GM12878 (cell line): Measurements from ENCODE around the gene PRKN. TPM values are rescaled to one million over a fixed set of nuclear protein-coding genes. Genes with fewer than 3 reads are reported as not detected.

Experiments used
- ATAC-seq: fragments of 200-7000 bp; cut with Tn5 transposase; 3 replicates; pipeline ENCODE4 v1.9.1; 2020; ENCODE audit warnings: mild to moderate bottlenecking, moderate library complexity
- BruUV-seq: library from RNA; stranded (reverse); fragments of 400-500 nt; replicated peaks from 2 replicates; lab custom pipeline; 2021; lab: Mats Ljungman, UMichigan
- CTCF ChIA-PET: fragments of 300-600 bp; sonication (Branson Sonifier 250); formaldehyde crosslinking; extraction: SDS; loops from one replicate; lab custom pipeline; 2021; ENCODE audit warnings: inconsistent platforms; lab: Yijun Ruan, JAX
- POLR2A ChIA-PET: fragments of 350-600 bp; formaldehyde crosslinking; extraction: SDS; loops from one replicate; lab custom pipeline; 2021; ENCODE audit warnings: inconsistent platforms; lab: Charles Lee
- RAD21 ChIA-PET: fragments of 300-600 bp; sonication (Branson Sonifier 250); formaldehyde crosslinking; loops from one replicate; lab custom pipeline; 2023; ENCODE audit warnings: antibody characterized with exemption; ENCODE audit not compliant: unreplicated experiment; lab: Charles Lee
- SMC1A ChIA-PET: fragments of 300-600 bp; sonication (Branson Sonifier 250); formaldehyde crosslinking; loops from one replicate; lab custom pipeline; 2023; ENCODE audit not compliant: unreplicated experiment, uncharacterized antibody; lab: Charles Lee
- DNase-seq: peaks from one replicate; pipeline ENCODE4 v3.0.0-alpha.2; 2011; ENCODE audit warnings: low read depth, low spot score
- FAIRE-seq: peaks from 3 replicates; lab custom pipeline; 2011; peaks lifted over from hg19 to GRCh38; lab: Jason Lieb, UNC
- H2AFZ ChIP-seq: 2 replicates; pipeline ENCODE4 v1.6.0; 2011; ENCODE audit warnings: low read depth, low read length, control low read depth; ENCODE audit not compliant: control insufficient read depth
- H3K27ac ChIP-seq: 2 replicates; pipeline ENCODE4 v1.5.1; 2011; ENCODE audit warnings: control low read depth; ENCODE audit not compliant: control insufficient read depth, insufficient read depth
- H3K27me3 ChIP-seq, 2 experiments: replicated peaks in 1 of 2; 2 replicates each; pipeline versions ENCODE4 v1.6.0 to v1.6.1; 2011; ENCODE audit warnings: low read length in 1 of 2; ENCODE audit not compliant: control insufficient read depth in 2 of 2, insufficient read depth in 2 of 2
- H3K36me3 ChIP-seq, 2 experiments: 2 replicates each; pipeline ENCODE4 v1.5.1; 2011; ENCODE audit warnings: low read length in 1 of 2; ENCODE audit not compliant: control insufficient read depth in 2 of 2, insufficient read depth in 2 of 2
- H3K4me1 ChIP-seq: 2 replicates; pipeline ENCODE4 v1.6.1; 2011; ENCODE audit warnings: mild to moderate bottlenecking, low read length, moderate library complexity, mixed read lengths; ENCODE audit not compliant: control insufficient read depth, insufficient read depth
- H3K4me2 ChIP-seq: 2 replicates; pipeline ENCODE4 v1.6.0; 2011; ENCODE audit warnings: control low read depth; ENCODE audit not compliant: control insufficient read depth, insufficient read depth
- H3K4me3 ChIP-seq: fragments of 200-600 bp; sonication (generic); 2 replicates; pipeline ENCODE4 v1.5.1; 2016
- H3K79me2 ChIP-seq: 2 replicates; pipeline ENCODE4 v1.6.0; 2011; ENCODE audit warnings: low read length; ENCODE audit not compliant: control insufficient read depth, insufficient read depth
- H3K9ac ChIP-seq: 2 replicates; pipeline ENCODE4 v1.8.0; 2011; ENCODE audit warnings: low read length, control low read depth, mixed read lengths; ENCODE audit not compliant: control insufficient read depth, insufficient read depth
- H3K9me3 ChIP-seq: replicated peaks from 3 replicates; pipeline ENCODE4 v1.5.1; 2011; ENCODE audit warnings: mild to moderate bottlenecking, low read length; ENCODE audit not compliant: control insufficient read depth, insufficient read depth
- H4K20me1 ChIP-seq: 2 replicates; pipeline ENCODE4 v1.6.0; 2011; ENCODE audit not compliant: control insufficient read depth, insufficient read depth
- BHLHE40 ChIP-seq, 2 experiments: fragments of 450-650 bp in 1 of 2; IDR thresholded peaks; 2 replicates each; pipeline ENCODE4 v1.6.1; 2011 to 2017; ENCODE audit warnings: low read depth in 2 of 2, borderline replicate concordance in 1 of 2, improper control_type of control experiment in 1 of 2, low read length in 1 of 2, mild to moderate bottlenecking in 1 of 2
- CEBPB ChIP-seq, 2 experiments: fragments of 150-350 bp in 1 of 2; IDR thresholded peaks; 2 replicates each; pipeline ENCODE4 v1.6.1; 2012 to 2014; ENCODE audit warnings: low read depth in 2 of 2, low read length in 2 of 2, borderline replicate concordance in 1 of 2, inconsistent platforms in 1 of 2
- CREB1 ChIP-seq: IDR thresholded peaks from 2 replicates; pipeline ENCODE4 v1.6.1; 2012; ENCODE audit warnings: low read depth, mild to moderate bottlenecking, inconsistent platforms
- GATAD2B ChIP-seq: fragments of 450-650 bp; conservative IDR thresholded peaks from 2 replicates; pipeline ENCODE4 v1.6.1; 2017; ENCODE audit warnings: low read depth, mild to moderate bottlenecking, moderate library complexity
- MEF2A ChIP-seq: IDR thresholded peaks from 2 replicates; pipeline ENCODE4 v1.6.1; 2011; ENCODE audit warnings: low read depth, mild to moderate bottlenecking, low read length, moderate library complexity; ENCODE audit not compliant: insufficient read depth
- PAX5 ChIP-seq: IDR thresholded peaks from 2 replicates; pipeline ENCODE4 v1.6.1; 2011; ENCODE audit warnings: low read depth, low read length, borderline replicate concordance
- POLR2A ChIP-seq: IDR thresholded peaks from 2 replicates; pipeline ENCODE4 v1.6.1; 2011; ENCODE audit warnings: low read depth, mild to moderate bottlenecking, low read length
- POLR2AphosphoS2 ChIP-seq: IDR thresholded peaks from 2 replicates; pipeline ENCODE4 v1.6.1; 2011; ENCODE audit warnings: low read depth, mild to moderate bottlenecking, low read length, improper control_type of control experiment, moderate library complexity
- RFX5 ChIP-seq: IDR thresholded peaks from 2 replicates; pipeline ENCODE4 v1.6.1; 2011; ENCODE audit warnings: low read depth, low read length, improper control_type of control experiment
- RUNX3 ChIP-seq: IDR thresholded peaks from 2 replicates; pipeline ENCODE4 v1.6.1; 2012; ENCODE audit warnings: low read length, inconsistent platforms
- SPI1 ChIP-seq: IDR thresholded peaks from 2 replicates; pipeline ENCODE4 v1.6.1; 2011; ENCODE audit warnings: low read depth, mild to moderate bottlenecking, low read length, moderate library complexity, borderline replicate concordance; ENCODE audit not compliant: insufficient read depth
- SUZ12 ChIP-seq: fragments of 200-600 bp; sonication (generic); IDR thresholded peaks from one replicate; pipeline ENCODE4 v1.6.1; 2018; ENCODE audit warnings: antibody characterized with exemption, mild to moderate bottlenecking; ENCODE audit not compliant: unreplicated experiment
- YBX1 ChIP-seq: fragments of 450-650 bp; IDR thresholded peaks from 2 replicates; pipeline ENCODE4 v1.6.1; 2016; ENCODE audit warnings: antibody characterized with exemption
- ZBED1 ChIP-seq: IDR thresholded peaks from 2 replicates; pipeline ENCODE4 v1.6.1; 2016; ENCODE audit warnings: borderline replicate concordance
- ZSCAN29 ChIP-seq: fragments of 450-650 bp; IDR thresholded peaks from 2 replicates; pipeline ENCODE4 v1.6.1; 2017; ENCODE audit warnings: mild to moderate bottlenecking, moderate library complexity
- WGBS: methylation state at CpG from one replicate; pipeline ENCODE4 v1.1.6; 2016; ENCODE audit warnings: low lambda C conversion rate; ENCODE audit not compliant: insufficient replicate concordance, insufficient coverage; ENCODE audit errors: missing lambda C conversion rate; 5-methylcytosine and 5-hydroxymethylcytosine counted together
- in situ Hi-C: fragments of 300-500 bp; cut with MboI; formaldehyde crosslinking; loops from 9 replicates; pipeline ENCODE4 v1.14.3; 2018; ENCODE audit warnings: mixed read lengths
- intact Hi-C: fragments of 100-400 bp; cut with micrococcal nuclease; formaldehyde crosslinking; loops from one replicate; pipeline ENCODE4 v1.14.2; 2022; ENCODE audit not compliant: unreplicated experiment
- polyA plus RNA-seq, 11 experiments: library from polyadenylated mRNA; depleted of rRNA in 4 of 11; unstranded in 6 of 11; stranded (reverse) in 5 of 11; fragments of >200 nt; fragmentation: Nextera tagmentation in 4 of 11; fragmentation: Illumina TruSeq in 1 of 11; extraction: Ambion mirVana in 4 of 11; extraction: Trizol in 1 of 11; gene quantifications; 1 replicate in 1 of 11; 2 replicates in 10 of 11; pipeline versions ENCODE4 v1.2.1 to v1.2.3, GENCODE V29; 2011 to 2016; ENCODE audit warnings: inconsistent platforms in 2 of 11, missing spikeins in 2 of 11, low read depth in 1 of 11
- total RNA-seq, 4 experiments: library from RNA; depleted of rRNA in 3 of 4; stranded (reverse); fragments of >200 nt in 3 of 4; fragmentation: Illumina TruSeq in 1 of 4; extraction: Trizol in 1 of 4; gene quantifications; 2 replicates each; pipeline versions ENCODE4 v1.2.1 to v1.2.3, GENCODE V29; 2013 to 2021
- TF ChIP-seq, protein P1 (sequence below): fragments of 150-350 bp; IDR thresholded peaks from 2 replicates; pipeline ENCODE4 v1.6.1; 2014; ENCODE audit warnings: mild to moderate bottlenecking, low read depth, low read length

The PRKN gene
- total and polyA plus RNA-seq, 10 of the 15 experiments (the other 5 are each of a cell fraction or from before 2014, with no cell fraction given), result 0.06 to 0.09 TPM; not detected in 8

DNA sequence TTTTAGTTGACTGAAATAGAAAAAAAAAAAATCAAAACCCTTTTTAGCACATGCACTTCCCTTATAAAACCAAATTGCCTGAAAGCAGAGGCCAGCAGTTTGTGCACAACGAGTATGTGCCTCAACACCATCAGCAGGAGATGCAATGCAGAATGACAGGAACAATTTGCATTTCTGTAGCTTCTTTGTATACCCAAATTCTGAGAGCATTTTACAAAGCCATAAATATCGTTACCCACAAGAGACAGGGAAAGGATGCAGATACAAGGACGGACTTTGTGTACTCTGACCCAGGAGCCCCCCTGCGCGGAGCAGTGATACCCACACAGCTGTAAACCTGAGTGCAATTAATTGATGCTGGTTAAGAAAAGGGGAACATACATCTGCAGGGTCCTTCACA, 285.6 kb downstream of the PRKN start (continued):
- TF ChIP-seq CEBPB (IDR thresholded peaks at IDR 0.05; ENCODE audit: borderline replicate concordance in 1 of 2, low read depth in 2 of 2, low read length in 2 of 2), result no peak

DNA sequence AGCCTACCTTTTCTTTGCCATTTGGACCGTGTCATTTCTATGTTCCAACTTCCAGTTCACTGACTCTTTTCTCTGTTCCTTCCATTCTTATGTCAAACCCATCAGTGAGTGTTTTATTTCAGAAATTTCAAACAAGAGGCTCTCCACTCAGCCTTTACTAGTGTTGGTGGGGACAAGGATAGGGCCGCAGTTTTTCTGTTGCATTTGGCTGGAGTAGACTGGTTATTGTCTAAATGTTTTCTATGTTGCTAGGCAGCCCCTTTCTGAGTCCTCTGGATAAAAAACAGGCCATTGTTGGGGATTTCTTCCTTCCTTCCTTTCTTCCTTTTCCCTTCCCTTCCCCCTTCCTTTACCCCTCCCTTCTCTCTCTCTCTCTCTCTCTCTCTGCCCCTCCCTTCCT, 288.6 kb downstream of the PRKN start:
- ATAC-seq, result no peak
- Histone ChIP-seq H3K9me3 (no peaks in the 10 kb centered on the region), H3K27me3 (no peaks in the 10 kb centered on the region), H3K79me2 (no peaks in the 10 kb centered on the region), H3K4me2 (no peak overlapping the region), H3K4me1 (no peaks in the 10 kb centered on the region), H3K9ac (no peak overlapping the region)
- BruUV-seq, result no TSS peak
- RAD21 ChIA-PET, result no interaction called here
- SMC1A ChIA-PET, result no interaction called here
- in situ Hi-C loops, result no loop called here
- TF ChIP-seq CREB1 (no peak), GATAD2B (no peak), POLR2AphosphoS2 (no peak), ZSCAN29 (no peak), RFX5 (no peak), RUNX3 (no peak), PAX5 (no peak), MEF2A (no peak), ZBED1 (no peak), SUZ12 (no peak), BHLHE40 (IDR thresholded peaks at IDR 0.05; ENCODE audit: borderline replicate concordance in 1 of 2, low read depth in 2 of 2, low read length in 1 of 2) (no peak), SPI1 (no peak), POLR2A (no peak), YBX1 (no peak)
- TF ChIP-seq, protein P1, sequence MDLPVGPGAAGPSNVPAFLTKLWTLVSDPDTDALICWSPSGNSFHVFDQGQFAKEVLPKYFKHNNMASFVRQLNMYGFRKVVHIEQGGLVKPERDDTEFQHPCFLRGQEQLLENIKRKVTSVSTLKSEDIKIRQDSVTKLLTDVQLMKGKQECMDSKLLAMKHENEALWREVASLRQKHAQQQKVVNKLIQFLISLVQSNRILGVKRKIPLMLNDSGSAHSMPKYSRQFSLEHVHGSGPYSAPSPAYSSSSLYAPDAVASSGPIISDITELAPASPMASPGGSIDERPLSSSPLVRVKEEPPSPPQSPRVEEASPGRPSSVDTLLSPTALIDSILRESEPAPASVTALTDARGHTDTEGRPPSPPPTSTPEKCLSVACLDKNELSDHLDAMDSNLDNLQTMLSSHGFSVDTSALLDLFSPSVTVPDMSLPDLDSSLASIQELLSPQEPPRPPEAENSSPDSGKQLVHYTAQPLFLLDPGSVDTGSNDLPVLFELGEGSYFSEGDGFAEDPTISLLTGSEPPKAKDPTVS, result no peak
- TF ChIP-seq, all 136 proteins: peak for 0
- Histone ChIP-seq H3K4me3 (no peak overlapping the region), H3K36me3 (no peaks in the 10 kb centered on the region), H4K20me1 (no peaks in the 10 kb centered on the region), H3K27ac (no peak overlapping the region), H2AFZ (no peak overlapping the region)
- intact Hi-C loops, result no loop called here
- WGBS, result 19% methylated on average over 2 of the region's 2 CpGs
- FAIRE-seq (no peak), DNase-seq (no peak)
- ChIA-PET POLR2A (no interaction called here), CTCF (no interaction called here)
